HG03342 (cell line): Measurements from ENCODE around the gene IGLL5.

Experiments used
- ATAC-seq: cut with Tn5 transposase; IDR thresholded peaks from one replicate; pipeline ENCODE4 v1.9.1; 2021; ENCODE audit warnings: mild to moderate bottlenecking, moderate library complexity; ENCODE audit not compliant: unreplicated experiment

IGLL5 gene

DNA sequence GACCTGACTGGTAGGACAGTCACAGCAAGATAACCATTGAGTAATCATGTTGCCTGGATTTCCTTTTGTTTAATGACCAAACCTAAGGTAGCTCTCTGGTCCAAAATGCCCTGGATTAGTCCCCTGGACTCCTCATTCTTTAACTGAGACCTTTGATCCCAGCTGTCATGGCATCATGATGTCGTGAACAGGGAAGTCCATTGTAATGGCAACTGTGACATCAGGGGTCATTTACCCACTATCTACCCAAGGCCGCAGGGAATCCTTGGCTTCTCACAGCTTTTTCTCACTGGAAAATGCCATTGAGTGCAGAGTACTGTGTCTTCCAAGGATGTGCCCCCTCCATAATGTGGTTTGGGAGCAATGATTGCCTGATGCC is 29.1 kb upstream of the IGLL5 start:
- no peak for ATAC-seq

- ATAC-seq, result no peak
These were observed 24.6 kb upstream of the IGLL5 start for GRCh38 chr22:22863001-22863400.

DNA sequence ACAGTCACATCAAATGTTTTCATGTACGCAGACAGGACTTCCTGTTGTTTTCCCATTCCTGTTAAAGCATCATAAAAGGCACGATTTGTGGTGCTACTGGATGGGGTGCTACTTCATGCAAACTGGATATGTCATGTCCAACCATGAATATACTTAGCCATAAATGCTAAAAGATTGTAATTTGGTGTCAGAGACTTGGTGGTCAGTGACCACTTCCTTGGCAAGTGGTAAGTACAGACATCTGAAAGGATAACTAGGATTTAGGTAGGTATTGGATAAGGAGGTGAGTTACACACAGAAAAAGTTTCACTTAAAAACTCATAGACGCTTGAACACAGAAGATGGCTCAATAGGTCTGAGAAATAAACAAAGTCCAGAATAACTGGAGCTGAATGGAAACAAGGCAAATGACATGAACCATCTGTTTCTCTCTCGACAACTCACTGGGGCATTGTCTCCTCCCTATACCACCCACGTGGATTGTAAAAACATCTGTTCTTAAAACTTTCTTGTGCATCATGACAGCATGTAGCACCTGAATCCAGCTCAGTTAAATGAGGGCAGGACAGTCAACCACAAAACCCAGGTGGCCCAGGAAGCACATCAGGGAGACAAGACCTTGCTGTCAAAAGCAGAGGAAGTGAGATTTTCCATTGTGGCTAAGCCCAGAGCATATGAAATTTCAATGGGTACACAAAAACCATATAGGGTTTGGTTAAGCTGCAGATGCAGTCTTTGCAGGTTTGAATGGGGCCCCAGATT is 22.1 kb upstream of the IGLL5 start:
- ATAC-seq, result no peak

- ATAC-seq, result no peak
These were observed 21.1 kb upstream of the IGLL5 start for GRCh38 chr22:22866381-22867111.

DNA sequence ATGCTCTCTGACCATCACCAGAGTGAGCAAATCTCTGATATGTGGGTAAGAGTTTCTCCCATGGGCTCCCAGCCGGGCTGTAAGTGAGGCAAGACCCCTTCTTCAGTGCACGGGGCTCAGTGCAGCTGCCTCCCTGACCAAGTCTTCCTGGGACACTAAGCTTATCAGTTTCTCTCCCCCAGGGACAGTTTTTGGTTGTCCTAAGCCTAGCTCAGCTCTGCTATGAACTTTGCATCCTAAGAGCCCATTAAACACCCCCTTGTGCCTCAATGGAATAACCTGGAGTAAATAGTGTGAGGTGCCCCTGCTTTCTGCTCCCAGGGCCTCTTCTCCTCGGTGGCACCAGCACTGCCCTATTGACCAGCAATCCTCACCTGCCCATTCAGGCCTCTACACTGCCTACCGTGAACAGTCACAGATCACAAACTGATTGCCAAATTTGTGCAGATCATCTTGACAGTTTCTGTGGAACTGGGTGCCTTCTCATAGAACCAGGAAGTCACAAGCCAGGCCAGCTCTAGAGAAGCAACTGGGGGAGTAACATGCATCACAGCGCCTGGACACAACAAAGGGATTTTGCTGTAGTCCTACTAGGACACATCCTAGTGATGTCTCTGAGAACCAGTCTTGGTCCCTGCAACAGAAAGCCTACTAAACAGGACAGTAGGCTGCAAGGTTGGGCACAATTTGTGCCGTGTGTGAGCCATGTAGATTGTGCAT is 19.5 kb upstream of the IGLL5 start:
- no peak for ATAC-seq

DNA sequence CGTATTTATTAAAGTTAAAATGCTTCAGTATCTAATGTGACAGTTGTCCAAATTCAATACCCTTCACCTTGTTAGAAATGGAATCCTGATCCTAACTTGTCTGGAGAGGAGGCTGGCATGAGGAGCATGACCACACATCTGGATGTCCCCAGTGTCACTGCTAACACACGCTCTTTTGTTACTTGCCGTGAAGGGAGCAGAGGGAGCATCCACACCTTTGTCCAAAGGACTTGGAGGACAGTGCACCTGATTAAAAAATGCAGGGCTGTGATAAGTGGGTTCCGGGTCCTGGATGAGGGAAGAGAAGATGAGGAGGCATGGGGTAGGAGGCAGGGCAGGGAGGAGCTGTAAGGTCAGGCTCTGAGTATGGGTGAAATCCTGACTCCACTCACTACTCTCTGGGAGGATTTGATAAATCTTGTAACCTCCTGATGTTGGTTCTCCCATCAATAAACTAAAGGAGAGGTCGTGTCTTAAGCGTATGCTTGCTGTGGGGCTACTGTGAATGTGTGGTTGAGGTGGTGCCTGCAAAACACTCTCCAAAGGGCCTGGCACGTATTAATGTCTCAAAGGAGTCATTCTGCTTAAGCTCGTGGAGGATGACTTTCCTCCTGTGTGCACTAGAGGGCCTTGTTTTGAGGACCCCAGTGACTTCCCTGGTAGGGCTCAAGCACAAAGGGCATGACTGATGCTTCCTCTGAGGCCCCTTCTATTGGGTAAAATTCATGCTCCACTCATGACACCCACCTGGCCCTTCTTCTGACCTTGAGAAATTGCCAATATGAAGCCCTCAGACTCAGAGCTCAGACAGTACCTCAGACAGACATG is 16.8 kb upstream of the IGLL5 start:
- no peak for ATAC-seq

- no peak for ATAC-seq
These were observed 15.9 kb upstream of the IGLL5 start for GRCh38 chr22:22871536-22872278.

DNA sequence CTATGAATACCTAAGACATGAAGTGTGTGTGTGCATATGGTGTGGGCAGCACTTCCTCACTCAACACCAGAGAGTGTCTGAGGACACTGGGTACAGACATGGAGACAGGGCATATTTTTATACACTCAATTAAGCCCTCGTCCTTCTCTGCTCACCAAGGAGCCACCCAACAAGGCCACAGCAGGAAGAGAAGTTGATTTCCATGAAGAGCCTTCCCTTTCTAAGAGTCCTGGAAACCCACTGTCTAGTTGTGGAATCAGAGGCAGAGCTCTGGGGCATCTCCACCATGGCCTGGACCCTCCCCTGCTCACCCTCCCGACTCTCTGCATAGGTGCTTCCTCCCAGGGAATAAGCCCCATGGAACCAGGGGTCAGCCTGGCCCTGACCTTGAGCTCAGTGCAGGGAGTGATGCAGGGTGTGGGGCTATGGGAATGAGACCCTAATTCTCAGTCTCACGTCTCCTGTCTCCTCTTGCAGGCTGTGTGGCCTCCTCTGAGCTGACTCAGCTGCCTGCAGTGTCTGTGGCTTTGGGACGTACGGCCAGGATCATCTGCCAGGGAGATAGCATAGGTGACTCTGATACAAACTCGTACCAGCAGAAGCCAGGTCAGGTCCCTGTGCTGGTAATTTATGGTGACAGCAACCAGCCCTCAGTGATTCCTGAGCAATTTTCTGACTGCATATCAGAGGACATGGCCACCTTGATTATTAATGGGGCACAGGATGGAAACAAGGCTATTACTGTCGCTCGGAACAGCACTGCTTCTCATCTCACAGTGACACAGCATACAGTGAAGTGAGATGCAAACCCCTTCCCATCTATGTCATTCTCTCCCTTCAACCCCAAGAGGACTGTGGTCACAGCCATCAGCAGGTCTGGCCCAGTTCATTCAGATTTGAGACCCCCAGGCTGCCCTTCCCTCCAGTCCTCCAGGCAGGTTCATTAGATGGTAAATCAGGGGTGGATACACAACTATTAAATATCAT is 14.6 kb upstream of the IGLL5 start:
- no peak for ATAC-seq

DNA sequence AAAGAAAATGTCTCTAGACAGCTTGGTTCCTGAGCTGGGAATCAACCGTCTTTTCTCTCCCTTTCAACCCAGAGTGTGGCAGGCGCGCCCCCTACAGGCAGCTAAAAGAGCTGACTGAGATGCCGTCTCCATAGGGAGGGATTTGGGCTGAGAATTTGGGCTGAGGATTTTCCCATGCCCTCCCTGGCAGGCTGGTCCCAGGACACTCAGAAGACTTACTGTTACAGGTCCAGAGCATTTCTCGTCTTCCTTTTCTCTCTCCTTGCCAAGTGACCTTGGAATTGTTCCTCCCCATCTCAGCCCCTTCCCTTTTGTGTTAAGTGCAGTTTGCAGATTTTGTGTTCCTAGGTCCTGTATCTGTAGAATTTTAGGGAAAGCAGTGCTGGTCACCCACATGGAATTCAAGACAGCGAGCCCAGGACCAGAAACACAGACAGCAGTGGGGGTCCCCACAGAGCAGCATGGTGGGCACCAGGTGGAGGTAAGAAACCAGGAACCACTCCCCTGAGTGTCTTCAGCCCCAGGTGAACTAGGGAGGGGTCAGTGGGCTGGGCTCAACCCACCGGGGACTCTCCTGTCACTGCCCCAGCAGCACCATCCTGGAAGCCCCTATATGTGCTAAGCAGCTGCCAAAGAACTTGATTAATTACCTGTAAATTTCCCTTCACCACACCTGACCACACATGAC is 9.9 kb upstream of the IGLL5 start:
- no peak for ATAC-seq

DNA sequence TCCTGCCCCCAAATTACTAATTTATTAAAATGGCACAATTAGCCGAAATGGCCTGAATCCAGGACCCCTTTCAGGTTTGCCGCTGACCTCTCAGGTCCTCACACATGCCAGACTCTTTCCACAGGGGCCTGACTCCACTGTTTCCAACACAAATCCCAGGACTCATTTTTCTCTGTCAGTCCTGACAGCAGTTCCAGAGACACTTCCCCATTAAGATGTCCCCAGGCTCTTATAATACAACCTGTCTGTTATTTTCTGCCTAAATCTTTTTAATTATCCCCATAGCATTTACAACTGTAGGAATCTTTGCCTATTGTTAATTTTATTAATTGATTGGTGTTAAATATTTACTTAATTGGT is 9.4 kb upstream of the IGLL5 start:
- no peak for ATAC-seq

- ATAC-seq, result no peak
These were observed 8.6 kb upstream of the IGLL5 start for GRCh38 chr22:22878801-22879674.

DNA sequence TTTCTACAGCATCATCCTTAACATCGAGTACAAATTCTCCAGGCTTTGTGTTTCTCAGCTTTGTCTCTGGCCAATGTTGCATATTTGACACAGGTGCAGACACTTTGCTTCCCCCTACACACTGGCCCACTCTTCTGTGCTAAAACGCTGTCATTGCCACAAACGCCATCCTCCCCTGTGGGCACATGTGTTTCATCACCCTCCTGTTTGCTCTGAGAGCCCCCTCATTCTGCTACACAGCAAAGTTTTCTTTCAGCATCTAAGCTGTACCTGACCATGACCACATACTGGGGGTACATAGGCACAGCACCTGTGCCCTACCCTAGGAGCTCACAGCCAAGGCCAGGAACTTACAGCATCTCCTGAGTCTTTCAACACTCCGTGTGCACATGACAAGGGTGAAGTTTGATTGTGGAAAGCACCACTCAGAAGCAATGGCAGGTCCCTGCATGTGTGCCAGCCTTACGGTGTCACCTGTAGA is 7.9 kb upstream of the IGLL5 start:
- ATAC-seq, result no peak

GRCh38 chr22:22880645-22881044 is 7.0 kb upstream of the IGLL5 start:
- no peak for ATAC-seq

DNA sequence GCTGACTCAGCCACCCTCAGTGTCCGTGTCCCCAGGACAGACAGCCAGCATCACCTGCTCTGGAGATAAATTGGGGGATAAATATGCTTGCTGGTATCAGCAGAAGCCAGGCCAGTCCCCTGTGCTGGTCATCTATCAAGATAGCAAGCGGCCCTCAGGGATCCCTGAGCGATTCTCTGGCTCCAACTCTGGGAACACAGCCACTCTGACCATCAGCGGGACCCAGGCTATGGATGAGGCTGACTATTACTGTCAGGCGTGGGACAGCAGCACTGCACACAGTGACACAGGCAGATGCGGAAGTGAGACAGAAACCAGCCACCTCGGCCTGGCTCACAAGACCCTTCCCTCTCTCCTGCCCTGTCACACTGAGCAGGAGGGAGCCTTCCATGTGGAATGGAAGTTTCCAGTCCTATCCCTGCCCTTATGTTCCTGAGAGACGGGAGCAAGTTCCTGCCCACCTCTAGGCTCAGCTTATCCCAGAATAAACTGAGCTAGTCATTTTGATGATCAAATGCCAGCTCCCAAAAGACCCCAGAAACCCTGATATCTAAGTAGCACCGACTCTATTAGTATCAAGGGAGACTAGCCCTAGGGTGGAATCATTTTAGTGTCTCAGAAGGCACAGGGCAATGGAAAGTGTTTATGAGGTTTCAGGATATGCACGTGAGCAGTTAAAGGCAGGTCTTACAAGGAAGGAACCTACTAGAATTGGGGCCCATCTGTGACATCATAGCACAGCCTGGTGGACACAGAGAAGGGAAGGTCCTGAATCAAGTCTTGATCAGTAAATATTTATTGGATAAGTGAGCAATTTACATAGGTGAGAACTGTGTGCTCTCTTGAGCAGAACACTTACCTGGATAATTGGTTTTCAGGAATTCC is 6.3 kb upstream of the IGLL5 start:
- no peak for ATAC-seq

- ATAC-seq, result no peak
These were observed 5.4 kb upstream of the IGLL5 start for GRCh38 chr22:22882033-22882717.
